Pancreas (tissue), 10 donors: ENCODE measurements around the gene ROR2. TPM values are rescaled to one million over a fixed set of nuclear protein-coding genes. Genes with fewer than 3 reads are reported as not detected.

ENCODE experiments used
- ATAC-seq, 4 donors: fragments of 200-7000 bp; cut with Tn5 transposase; one replicate each; pipeline versions ENCODE4 v1.8.0 to v1.9.1; 2020; ENCODE audit warnings: mild to moderate bottlenecking in 4 of 4, moderate library complexity in 4 of 4
- DNase-seq, 6 donors: peaks; one replicate each; pipeline ENCODE4 v3.0.0-alpha.2; 2020
- FAIRE-seq: peaks from 2 replicates; lab custom pipeline; 2012; peaks lifted over from hg19 to GRCh38; lab: Jason Lieb, UNC
- H3K27ac ChIP-seq, 4 donors: fragments of 200-600 bp; sonication (generic); 1 replicate in 3 of 4; 2 replicates in 1 of 4; pipeline versions ENCODE4 v1.5.0 to v1.8.0; 2020
- H3K27me3 ChIP-seq, 4 donors: fragments of 200-600 bp; one replicate each; pipeline ENCODE4 v1.8.0; 2021
- H3K36me3 ChIP-seq, 3 donors: fragments of 200-600 bp; sonication (generic) in 1 of 3; one replicate each; pipeline versions ENCODE4 v1.5.0 to v1.8.0; 2020 to 2021
- H3K4me1 ChIP-seq, 3 donors: fragments of 200-600 bp; one replicate each; pipeline ENCODE4 v1.8.0; 2021
- H3K4me3 ChIP-seq, 4 donors: fragments of 200-600 bp; sonication (generic) in 2 of 4; one replicate each; pipeline versions ENCODE4 v1.5.0 to v1.8.0; 2020 to 2021
- H3K9me3 ChIP-seq, 4 donors: fragments of 200-600 bp; one replicate each; pipeline ENCODE4 v1.8.0; 2021
- WGBS, 2 donors: extraction: QIAGEN DNeasy Blood & Tissue Kit; methylation state at CpG; one replicate each; pipeline ENCODE4 v1.1.7; 2013; 5-methylcytosine and 5-hydroxymethylcytosine counted together
- intact Hi-C, 3 donors: fragments of 100-400 bp; cut with DNase I; formaldehyde crosslinking; loops; one replicate each; pipeline versions ENCODE4 v1.11.1 to v1.14.2; 2022
- polyA plus RNA-seq, 2 donors: library from polyadenylated mRNA; stranded (reverse); fragments of 200-250 nt; gene quantifications; one replicate each; pipeline ENCODE4 v1.2.3, GENCODE V29; 2013
- total RNA-seq, 6 donors: library from RNA; stranded (reverse); fragmentation: NEBNext Ultra II Directional in 4 of 6; extraction: Animal tissue kit (Norgen Biotek cat#: 25700) in 4 of 6; gene quantifications; one replicate each; pipeline versions ENCODE4 v1.2.1 to v1.2.4, GENCODE V29; 2021 to 2023
- TF ChIP-seq, protein P1 (sequence below), 4 donors: fragments of 200-600 bp; sonication (generic) in 3 of 4; IDR thresholded peaks; one replicate each; pipeline versions ENCODE4 v1.5.0 to v1.8.0; 2021; ENCODE audit warnings: antibody characterized with exemption in 4 of 4
- donor health status: healthy with polysubstance abuse.
- donor health status: DM: no; HTN: no; CAD: no; lungs with moderate emphysema.
- donor health status: DM: no; HTN: no; CAD: no.
- donor health status: control.
- donor health status: control.
- donor health status: Bipolar disorder and iron deficiency.
- donor health status: DM: yes; HTN: yes; CAD: no.
- donor health status: DM: no; HTN: no; CAD: no.
- donor health status: DM: no; HTN: no; CAD: no.
- donor health status: DM: yes; HTN: yes; CAD: no.

The ROR2 gene
- total and polyA plus RNA-seq, 8 donors: 0.67 to 6.3 (median 1.2) TPM

- no peaks in the 10 kb centered on the region for H3K27me3 ChIP-seq
- H3K36me3 ChIP-seq: no peaks in the 10 kb centered on the region
- ATAC-seq (no peak), FAIRE-seq (no peak), DNase-seq (no peak)
- WGBS, 2 donors: 74 to 75% methylated on average over 3 of the region's 3 CpGs
- no peak overlapping the region for H3K4me3 ChIP-seq
- intact Hi-C loops: no loop called here
- TF ChIP-seq, protein P1, sequence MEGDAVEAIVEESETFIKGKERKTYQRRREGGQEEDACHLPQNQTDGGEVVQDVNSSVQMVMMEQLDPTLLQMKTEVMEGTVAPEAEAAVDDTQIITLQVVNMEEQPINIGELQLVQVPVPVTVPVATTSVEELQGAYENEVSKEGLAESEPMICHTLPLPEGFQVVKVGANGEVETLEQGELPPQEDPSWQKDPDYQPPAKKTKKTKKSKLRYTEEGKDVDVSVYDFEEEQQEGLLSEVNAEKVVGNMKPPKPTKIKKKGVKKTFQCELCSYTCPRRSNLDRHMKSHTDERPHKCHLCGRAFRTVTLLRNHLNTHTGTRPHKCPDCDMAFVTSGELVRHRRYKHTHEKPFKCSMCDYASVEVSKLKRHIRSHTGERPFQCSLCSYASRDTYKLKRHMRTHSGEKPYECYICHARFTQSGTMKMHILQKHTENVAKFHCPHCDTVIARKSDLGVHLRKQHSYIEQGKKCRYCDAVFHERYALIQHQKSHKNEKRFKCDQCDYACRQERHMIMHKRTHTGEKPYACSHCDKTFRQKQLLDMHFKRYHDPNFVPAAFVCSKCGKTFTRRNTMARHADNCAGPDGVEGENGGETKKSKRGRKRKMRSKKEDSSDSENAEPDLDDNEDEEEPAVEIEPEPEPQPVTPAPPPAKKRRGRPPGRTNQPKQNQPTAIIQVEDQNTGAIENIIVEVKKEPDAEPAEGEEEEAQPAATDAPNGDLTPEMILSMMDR (IDR thresholded peaks at IDR 0.05): no peak
- H3K9me3 ChIP-seq: peaks cover 0 to 7% (median 2%) of the 10 kb centered on the region in 4 donors
- H3K27ac ChIP-seq: no peak overlapping the region
- H3K4me1 ChIP-seq: no peaks in the 10 kb centered on the region
Measured at GRCh38 chr9:91930475-91930874, 19.6 kb downstream of the ROR2 start.

DNA sequence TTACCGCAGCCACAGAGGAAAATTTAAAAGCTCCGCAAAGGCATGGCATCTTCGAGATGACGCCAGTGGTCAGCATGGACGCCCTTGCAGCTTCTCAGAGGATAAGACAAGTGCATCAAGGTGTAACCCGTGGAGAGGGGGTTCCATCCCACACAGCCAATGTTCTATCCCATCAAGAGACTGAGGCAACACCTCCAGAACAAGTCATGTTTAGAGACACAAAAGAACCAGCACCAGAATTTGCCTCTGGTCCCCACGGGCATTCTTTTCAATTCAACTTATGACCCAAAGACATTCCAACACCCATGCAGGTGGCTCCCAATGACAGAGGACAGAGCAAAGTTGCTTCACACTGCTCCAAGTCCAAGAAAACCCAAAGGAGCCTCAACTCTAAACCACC is 20.7 kb downstream of the ROR2 start:
- DNase-seq (no peak), ATAC-seq (no peak), FAIRE-seq (no peak)
- Histone ChIP-seq H3K4me3 (no peak overlapping the region), H3K27ac (no peak overlapping the region), H3K4me1 (no peaks in the 10 kb centered on the region), H3K36me3 (no peaks in the 10 kb centered on the region), H3K27me3 (no peaks in the 10 kb centered on the region), H3K9me3 (peaks cover 0 to 7% (median 2%) of the 10 kb centered on the region in 4 donors)
- TF ChIP-seq, protein P1 (IDR thresholded peaks at IDR 0.05): no peak
- intact Hi-C loops: no loop called here
- WGBS, 2 donors: 86 to 90% methylated on average over 7 of the region's 7 CpGs

- FAIRE-seq: no peak
- intact Hi-C loops: no loop called here
- WGBS, 2 donors: 84 to 90% methylated on average over 8 of the region's 8 CpGs
Measured at GRCh38 chr9:91927922-91928510, 22.0 kb downstream of the ROR2 start.

DNA sequence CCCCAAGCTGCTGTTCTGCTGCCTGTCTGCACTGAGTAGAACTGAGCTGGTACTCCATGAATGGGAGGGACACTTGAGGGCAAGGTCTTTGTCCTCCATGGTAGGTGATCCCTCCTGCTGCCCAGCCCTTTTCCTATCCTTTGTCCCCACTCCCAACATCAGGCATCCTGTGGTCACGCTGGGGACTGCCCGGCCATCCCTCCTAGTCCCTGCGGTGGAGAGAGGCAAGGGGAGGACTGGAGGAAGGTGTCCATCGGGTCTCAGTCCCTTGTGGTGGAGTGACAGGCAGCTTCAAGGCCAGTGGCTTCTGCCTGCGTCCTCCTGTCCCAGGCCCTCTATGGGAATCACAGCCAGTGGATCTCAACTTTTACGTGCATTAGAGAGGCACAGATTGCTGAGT is 25.9 kb downstream of the ROR2 start:
- FAIRE-seq (no peak), ATAC-seq (no peak), DNase-seq (no peak)
- Histone ChIP-seq H3K27ac (no peak overlapping the region), H3K9me3 (no peaks in the 10 kb centered on the region), H3K4me1 (no peaks in the 10 kb centered on the region), H3K27me3 (no peaks in the 10 kb centered on the region), H3K4me3 (no peak overlapping the region), H3K36me3 (no peaks in the 10 kb centered on the region)
- intact Hi-C loops: no loop called here
- TF ChIP-seq, protein P1 (IDR thresholded peaks at IDR 0.05): no peak
- 81 to 82% methylated on average over 6 of the region's 6 CpGs for WGBS, 2 donors

More at GRCh38 chr9:91927922-91928510, 22.0 kb downstream of the ROR2 start:
- ATAC-seq: no peak
- Histone ChIP-seq H3K4me1 (no peaks in the 10 kb centered on the region), H3K27ac (no peak overlapping the region), H3K36me3 (no peaks in the 10 kb centered on the region), H3K9me3 (peaks cover 0 to 7% (median 2%) of the 10 kb centered on the region in 4 donors), H3K27me3 (no peaks in the 10 kb centered on the region), H3K4me3 (no peak overlapping the region)
- no peak for DNase-seq
- TF ChIP-seq, protein P1 (IDR thresholded peaks at IDR 0.05): no peak

DNA sequence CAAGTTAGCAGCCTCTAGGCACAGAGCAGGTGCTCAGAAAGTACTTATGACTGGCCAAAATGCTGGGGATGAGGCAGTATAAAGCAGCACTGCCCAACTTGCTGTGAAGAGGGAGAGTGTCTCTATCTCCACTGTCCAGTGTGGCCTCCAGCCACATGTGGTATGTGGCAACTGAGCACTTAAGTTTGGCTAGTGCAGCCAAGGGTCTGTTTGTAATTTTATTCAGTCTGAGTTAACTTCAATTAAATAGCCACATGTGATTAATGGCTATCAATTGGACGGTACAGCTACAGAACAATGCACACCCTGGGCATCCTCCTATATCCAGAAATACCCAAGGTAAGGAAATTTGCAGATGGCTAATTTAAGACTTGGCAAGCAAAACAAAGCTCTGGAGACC is 26.9 kb downstream of the ROR2 start:
- ATAC-seq (no peak), FAIRE-seq (no peak), DNase-seq (no peak)
- Histone ChIP-seq H3K4me1 (no peaks in the 10 kb centered on the region), H3K4me3 (no peak overlapping the region), H3K36me3 (no peaks in the 10 kb centered on the region), H3K27ac (no peak overlapping the region), H3K27me3 (no peaks in the 10 kb centered on the region), H3K9me3 (no peaks in the 10 kb centered on the region)
- 46 to 49% methylated on average over 1 of the region's 1 CpG for WGBS, 2 donors
- TF ChIP-seq, protein P1 (IDR thresholded peaks at IDR 0.05): no peak
- intact Hi-C loops: no loop called here
